ENCODE measurements around the gene PARP15.
"Not testable (repeated sequence)": the region's sequence is repeated elsewhere in the genome, so short reads cannot be mapped to it uniquely, and the experiment has no call there.

PARP15 gene

GRCh38 chr3:122562923-122563716, 14.3 kb upstream of the PARP15 start:
- Histone ChIP-seq H3K9me3 (ENCODE audit: insufficient read depth, low read length, severe bottlenecking) (no peaks in the 10 kb centered on the region), H3K4me2 (ENCODE audit: insufficient read depth, low read length) (peak overlapping the region; percentile 85), H3K79me2 (ENCODE audit: insufficient read depth, low read length) (peaks cover 49% of the 10 kb centered on the region), H3K27ac (ENCODE audit: low read length) (peak overlapping the region; percentile 86), H2AFZ (ENCODE audit: low read depth, low read length) (peak overlapping the region; percentile 87), H3K4me3 (ENCODE audit: low read depth in 1 of 2, low read length in 2 of 2) (peak overlapping the region; percentile 58 to 71), H3K27me3 (ENCODE audit: insufficient read depth, low read length, poor library complexity) (no peaks in the 10 kb centered on the region), H4K20me1 (ENCODE audit: insufficient read depth, low read length) (no peaks in the 10 kb centered on the region), H3K4me1 (ENCODE audit: insufficient read depth, low read length) (peaks cover 44% of the 10 kb centered on the region), H3K36me3 (ENCODE audit: insufficient read depth, low read length) (peaks cover 40% of the 10 kb centered on the region), H3K9ac (ENCODE audit: low read depth, low read length) (peak overlapping the region; percentile 86)
- no peak for DNase-seq
- ATAC-seq (ENCODE audit: insufficient read depth, low read depth), result no peak; the same call in 1 of the 3 replicates
- no peak for TF ChIP-seq EZH2 (IDR thresholded peaks at IDR 0.05; ENCODE audit: borderline replicate concordance, low read depth, low read length, severe bottlenecking)
- no peak for TF ChIP-seq CTCF (IDR thresholded peaks at IDR 0.05; ENCODE audit: borderline replicate concordance, extremely low read depth, low read length, poor library complexity, severe bottlenecking)

GRCh38 chr3:122563717-122564025, 13.8 kb upstream of the PARP15 start:
- Histone ChIP-seq H2AFZ (ENCODE audit: low read depth, low read length) (peak overlapping the region; percentile 87), H3K27ac (ENCODE audit: low read length) (peak overlapping the region; percentile 86), H4K20me1 (ENCODE audit: insufficient read depth, low read length) (no peaks in the 10 kb centered on the region), H3K9me3 (ENCODE audit: insufficient read depth, low read length, severe bottlenecking) (no peaks in the 10 kb centered on the region), H3K4me3 (ENCODE audit: low read depth in 1 of 2, low read length in 2 of 2) (peak overlapping the region; percentile 58 to 71), H3K4me2 (ENCODE audit: insufficient read depth, low read length) (peak overlapping the region; percentile 85), H3K27me3 (ENCODE audit: insufficient read depth, low read length, poor library complexity) (no peaks in the 10 kb centered on the region), H3K9ac (ENCODE audit: low read depth, low read length) (peak overlapping the region; percentile 86), H3K4me1 (ENCODE audit: insufficient read depth, low read length) (peaks cover 44% of the 10 kb centered on the region), H3K79me2 (ENCODE audit: insufficient read depth, low read length) (peaks cover 53% of the 10 kb centered on the region), H3K36me3 (ENCODE audit: insufficient read depth, low read length) (peaks cover 41% of the 10 kb centered on the region)
- TF ChIP-seq EZH2 (IDR thresholded peaks at IDR 0.05; ENCODE audit: borderline replicate concordance, low read depth, low read length, severe bottlenecking) (no peak), CTCF (IDR thresholded peaks at IDR 0.05; ENCODE audit: borderline replicate concordance, extremely low read depth, low read length, poor library complexity, severe bottlenecking) (no peak)
- ATAC-seq (ENCODE audit: insufficient read depth, low read depth), result peak; percentile 34
- peak; percentile 43 for DNase-seq

GRCh38 chr3:122564155-122564912, 13.1 kb upstream of the PARP15 start, which contains the start of the genes DTX3L and PARP9:
Gene DTX3L, plus strand, starts transcription at chr3:122564338. Its CDS starts 89 bp downstream, at chr3:122564427.
Gene PARP9, minus strand, starts transcription at chr3:122564300. Its CDS starts 4,680 bp downstream, at chr3:122559620.
- TF ChIP-seq EZH2 (IDR thresholded peaks at IDR 0.05; ENCODE audit: borderline replicate concordance, low read depth, low read length, severe bottlenecking) (no peak), CTCF (IDR thresholded peaks at IDR 0.05; ENCODE audit: borderline replicate concordance, extremely low read depth, low read length, poor library complexity, severe bottlenecking) (no peak)
- Histone ChIP-seq H3K4me2 (ENCODE audit: insufficient read depth, low read length) (peak within 1 kb of the TSS; percentile 85), H3K4me1 (ENCODE audit: insufficient read depth, low read length) (peaks cover 44% of the 10 kb centered on the region), H3K4me3 (ENCODE audit: low read depth in 1 of 2, low read length in 2 of 2) (peak within 1 kb of the TSS; percentile 58 to 71), H3K36me3 (ENCODE audit: insufficient read depth, low read length) (peaks cover 41% of the 10 kb centered on the region), H3K9ac (ENCODE audit: low read depth, low read length) (peak within 1 kb of the TSS; percentile 86), H4K20me1 (ENCODE audit: insufficient read depth, low read length) (no peaks in the 10 kb centered on the region), H3K79me2 (ENCODE audit: insufficient read depth, low read length) (peaks cover 53% of the 10 kb centered on the region), H2AFZ (ENCODE audit: low read depth, low read length) (peak within 1 kb of the TSS; percentile 87), H3K27me3 (ENCODE audit: insufficient read depth, low read length, poor library complexity) (no peaks in the 10 kb centered on the region), H3K9me3 (ENCODE audit: insufficient read depth, low read length, severe bottlenecking) (no peaks in the 10 kb centered on the region), H3K27ac (ENCODE audit: low read length) (peak within 1 kb of the TSS; percentile 86)
- DNase-seq, result peak; percentile 89
- ATAC-seq (ENCODE audit: insufficient read depth, low read depth), result peak; percentile 94

- Histone ChIP-seq H3K36me3 (ENCODE audit: insufficient read depth, low read length) (peaks cover 69% of the 10 kb centered on the region), H3K79me2 (ENCODE audit: insufficient read depth, low read length) (peaks cover 41% of the 10 kb centered on the region), H3K4me1 (ENCODE audit: insufficient read depth, low read length) (peaks cover 33% of the 10 kb centered on the region)
- not testable (repeated sequence) for H3K9me3 ChIP-seq (ENCODE audit: insufficient read depth, low read length, severe bottlenecking); H3K4me2 ChIP-seq (ENCODE audit: insufficient read depth, low read length); DNase-seq; H3K9ac ChIP-seq (ENCODE audit: low read depth, low read length); H2AFZ ChIP-seq (ENCODE audit: low read depth, low read length); H3K27ac ChIP-seq (ENCODE audit: low read length); H3K27me3 ChIP-seq (ENCODE audit: insufficient read depth, low read length, poor library complexity); ATAC-seq (ENCODE audit: insufficient read depth, low read depth); H4K20me1 ChIP-seq (ENCODE audit: insufficient read depth, low read length); H3K4me3 ChIP-seq (ENCODE audit: low read depth in 1 of 2, low read length in 2 of 2)
These were observed 9.3 kb upstream of the PARP15 start for GRCh38 chr3:122568131-122568530.

Data from DND-41 (cell line).